GM21360 (cell line): ENCODE data around the gene CD200R1L.

Source experiments
- ATAC-seq: cut with Tn5 transposase; IDR thresholded peaks from one replicate; pipeline ENCODE4 v1.9.1; 2021; ENCODE audit warnings: mild to moderate bottlenecking, moderate library complexity; ENCODE audit not compliant: unreplicated experiment

CD200R1L gene

GRCh38 chr3:112822064-112823055 lies 24.3 kb downstream of the CD200R1L start:
- no peak for ATAC-seq

GRCh38 chr3:112818289-112818688 lies 28.4 kb downstream of the CD200R1L start:
- no peak for ATAC-seq

GRCh38 chr3:112817797-112818196 lies 28.9 kb downstream of the CD200R1L start:
- ATAC-seq, result no peak

- no peak for ATAC-seq
These were observed 29.4 kb downstream of the CD200R1L start for GRCh38 chr3:112817271-112817670.

DNA sequence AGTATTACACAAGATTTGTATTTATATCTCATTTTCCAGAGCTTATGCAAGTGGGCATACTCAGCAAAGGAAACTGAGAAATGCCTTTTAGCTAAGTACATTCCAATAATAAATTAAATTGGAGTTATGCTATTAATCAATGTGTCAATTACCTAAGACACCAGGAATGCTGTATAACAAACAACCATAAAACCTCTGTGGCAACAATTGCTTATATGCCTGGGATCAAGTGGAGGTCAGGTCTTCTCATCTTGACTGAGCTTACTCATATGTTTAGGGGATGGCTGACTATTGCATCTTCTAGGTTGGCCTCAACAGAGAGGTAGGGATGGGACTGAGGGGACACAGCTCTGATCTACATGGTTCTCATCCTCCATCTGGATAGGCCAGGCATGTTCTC lies 30.7 kb downstream of the CD200R1L start:
- ATAC-seq, result no peak

DNA sequence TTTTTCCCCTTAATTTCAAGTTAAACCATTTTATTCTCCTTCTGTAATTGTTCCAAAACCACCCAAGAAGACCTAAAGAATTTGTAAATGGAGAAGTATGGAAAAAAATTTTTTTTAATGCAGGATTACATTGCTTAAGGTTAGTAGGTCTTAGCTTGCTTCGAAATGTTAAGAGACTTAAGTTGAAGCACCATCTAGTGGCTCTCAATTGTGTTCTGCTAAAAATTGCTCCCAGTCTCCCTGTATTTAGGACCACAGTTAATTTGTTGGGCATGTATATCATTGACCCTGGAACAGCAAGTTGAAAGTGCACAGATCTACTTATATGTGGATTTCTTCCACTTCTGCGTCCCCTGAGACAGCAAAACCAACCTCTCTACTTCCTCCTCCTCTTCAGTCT lies 32.4 kb downstream of the CD200R1L start:
- ATAC-seq, result no peak

- ATAC-seq, result peak; percentile 69
These were observed 32.9 kb downstream of the CD200R1L start for GRCh38 chr3:112813723-112814171.

- ATAC-seq, result no peak
These were observed 33.6 kb downstream of the CD200R1L start for GRCh38 chr3:112813016-112813415.

- no peak for ATAC-seq
These were observed 34.6 kb downstream of the CD200R1L start for GRCh38 chr3:112811917-112812660.

DNA sequence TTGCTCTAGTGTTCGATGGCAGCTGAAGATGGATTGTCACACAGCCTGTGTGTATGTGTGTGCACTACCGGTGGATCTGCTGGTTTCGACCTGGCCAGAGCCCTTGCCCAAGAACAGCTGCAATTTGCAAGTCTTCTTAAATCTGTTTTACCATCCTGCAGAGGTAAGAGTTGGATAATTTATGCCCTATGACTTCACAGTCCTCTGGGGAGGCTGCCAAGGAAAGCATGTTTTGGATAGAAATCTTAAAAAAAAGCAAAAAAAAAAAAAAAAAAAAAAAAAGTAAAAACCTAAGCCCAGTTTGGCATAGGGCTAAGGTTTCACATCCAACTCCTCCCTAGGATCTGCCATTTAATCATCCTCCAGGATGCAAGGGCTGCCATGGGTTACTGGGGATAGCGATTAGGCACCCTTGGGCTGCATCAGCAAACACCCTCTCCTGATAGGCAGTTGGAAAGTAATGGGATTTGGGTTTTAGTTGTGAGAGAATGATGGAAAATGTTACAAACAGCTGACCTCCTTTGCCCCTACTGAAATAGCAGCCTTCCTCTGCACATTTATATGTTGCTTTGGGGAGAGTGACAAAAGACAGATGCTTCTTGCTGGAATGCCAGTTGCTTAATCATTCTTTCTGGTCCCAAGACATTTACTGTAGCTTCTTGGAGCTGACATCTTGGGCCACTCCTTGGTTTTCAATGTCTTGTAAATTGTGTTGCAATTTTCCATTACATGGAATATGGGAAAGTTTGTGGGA lies 35.4 kb downstream of the CD200R1L start:
- no peak for ATAC-seq

DNA sequence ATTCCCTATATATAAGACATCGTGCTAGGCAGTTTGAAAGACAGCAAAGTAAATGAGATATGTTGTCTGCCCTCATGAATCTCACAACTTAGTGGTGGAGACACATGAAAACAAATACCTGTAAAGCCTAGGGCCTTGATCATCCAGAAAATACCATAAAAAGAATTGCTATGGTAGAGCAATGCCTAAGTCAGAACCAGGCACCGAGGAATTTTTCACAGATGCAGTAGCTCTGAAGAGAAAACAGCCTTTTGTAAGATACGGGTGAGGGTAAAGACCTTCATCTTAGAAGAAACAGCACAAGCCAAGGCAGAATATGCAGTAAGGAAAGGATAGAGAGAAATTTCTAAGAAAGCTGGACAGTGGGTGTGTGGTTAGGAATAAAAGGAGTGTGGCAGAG lies 36.1 kb downstream of the CD200R1L start:
- ATAC-seq, result no peak

DNA sequence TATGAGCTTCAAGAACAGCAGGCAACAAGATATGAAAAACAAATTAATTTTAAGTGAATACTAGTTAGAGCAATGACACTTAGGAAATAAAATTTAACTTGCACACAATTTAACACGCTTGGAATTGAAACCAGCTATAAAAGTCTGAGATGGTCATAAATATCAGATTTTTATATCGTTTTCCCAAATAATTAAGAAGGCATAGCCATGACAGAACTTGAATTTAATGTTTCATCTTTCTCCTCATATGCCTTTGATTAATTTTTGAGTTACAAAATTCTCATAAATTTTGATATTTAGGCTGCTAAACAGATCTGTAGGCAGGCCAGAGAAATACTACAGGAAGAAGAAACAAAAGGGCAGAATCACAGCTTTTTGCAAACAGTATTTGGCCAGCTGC lies 38.5 kb downstream of the CD200R1L start:
- ATAC-seq, result no peak

GRCh38 chr3:112807685-112808084 lies 39.0 kb downstream of the CD200R1L start:
- no peak for ATAC-seq

- no peak for ATAC-seq
These were observed 39.8 kb downstream of the CD200R1L start for GRCh38 chr3:112806903-112807302.

GRCh38 chr3:112805126-112805525 lies 41.5 kb downstream of the CD200R1L start:
- ATAC-seq, result no peak

DNA sequence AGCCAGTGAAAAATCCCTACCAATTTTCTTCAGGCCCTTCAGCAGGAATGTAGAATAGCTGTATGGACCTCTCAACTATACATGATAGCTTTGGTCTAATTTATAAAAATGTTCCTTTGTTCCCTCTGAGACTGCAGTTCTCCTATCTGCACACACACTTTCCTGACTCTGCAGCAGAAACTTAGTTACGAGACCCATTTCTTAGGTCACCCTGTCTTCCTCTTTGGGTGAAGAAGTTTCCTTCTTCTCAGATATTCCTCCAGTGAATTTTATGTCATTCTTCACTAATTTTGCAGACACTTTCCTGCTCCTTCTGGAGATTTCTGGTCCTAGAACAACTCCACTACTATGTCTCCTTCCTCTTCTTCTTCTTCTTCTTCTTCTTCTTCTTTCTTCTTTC lies 42.6 kb downstream of the CD200R1L start:
- no peak for ATAC-seq

DNA sequence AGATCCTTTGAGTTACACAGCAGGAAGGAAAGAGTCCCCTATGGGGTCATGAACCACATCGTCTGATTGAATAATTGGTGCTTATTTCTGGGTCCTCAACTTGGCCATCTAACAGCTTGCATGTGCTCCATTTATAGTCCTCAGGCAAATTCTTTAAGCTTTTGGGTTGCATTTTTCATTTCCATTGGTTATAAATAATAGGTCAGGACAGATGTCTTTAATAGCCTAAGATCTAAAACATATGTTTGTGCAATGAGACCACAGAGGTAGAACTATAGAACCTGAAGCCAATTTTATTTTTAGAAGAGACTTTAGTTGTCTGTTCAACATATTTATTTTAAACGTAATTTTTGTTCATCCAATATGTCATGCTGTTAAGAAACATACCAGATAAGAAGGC lies 43.2 kb downstream of the CD200R1L start:
- ATAC-seq, result no peak

DNA sequence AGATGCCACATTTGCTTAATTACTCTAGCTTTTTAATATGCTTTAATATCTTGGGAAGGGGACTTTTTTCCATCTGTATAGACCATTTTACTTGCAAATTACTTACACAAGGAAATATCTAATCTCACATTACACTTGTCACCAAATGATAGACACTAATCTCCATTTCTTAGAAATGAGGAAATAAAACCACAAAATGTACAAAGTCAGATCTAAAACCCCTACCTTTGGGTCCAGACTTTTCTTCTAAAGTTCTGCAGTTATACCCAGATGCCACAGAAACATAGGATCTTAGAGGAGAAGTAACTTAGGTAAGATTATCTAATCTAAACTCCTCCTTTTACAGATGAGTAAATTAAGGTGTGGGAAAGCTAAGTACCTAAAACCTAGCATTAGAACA lies 44.3 kb downstream of the CD200R1L start:
- no peak for ATAC-seq

- ATAC-seq, result no peak
These were observed 46.7 kb downstream of the CD200R1L start for GRCh38 chr3:112799946-112800345.

DNA sequence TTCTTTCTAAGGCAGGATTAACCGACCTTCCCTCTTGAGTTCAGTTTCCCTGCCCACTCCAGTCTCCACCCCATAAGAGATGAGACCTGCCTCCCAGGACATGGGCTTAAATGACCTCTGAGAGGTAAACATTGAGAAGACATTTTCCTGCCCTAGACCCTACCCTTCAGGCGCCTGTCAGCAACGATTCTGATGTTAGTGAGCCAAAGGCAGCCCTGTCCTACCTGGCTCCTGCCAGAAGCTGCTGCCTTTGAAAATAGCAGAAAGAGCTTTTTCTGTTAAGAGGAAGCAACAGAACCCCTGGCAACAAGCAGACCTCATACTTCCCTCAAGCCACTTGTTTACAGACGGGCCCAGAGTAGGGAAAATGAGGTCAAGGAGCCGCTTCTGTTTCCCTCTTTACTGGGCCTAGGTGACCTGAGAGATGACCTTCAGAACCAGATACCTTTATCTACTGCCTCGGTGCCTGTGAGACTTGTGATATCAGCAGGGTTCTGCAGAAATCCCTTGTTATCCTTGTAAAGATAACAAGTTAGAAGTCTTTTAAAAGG lies 52.0 kb downstream of the CD200R1L start:
- no peak for ATAC-seq
